ENCODE data around the gene MACROD1.

- TF ChIP-seq, protein P1, sequence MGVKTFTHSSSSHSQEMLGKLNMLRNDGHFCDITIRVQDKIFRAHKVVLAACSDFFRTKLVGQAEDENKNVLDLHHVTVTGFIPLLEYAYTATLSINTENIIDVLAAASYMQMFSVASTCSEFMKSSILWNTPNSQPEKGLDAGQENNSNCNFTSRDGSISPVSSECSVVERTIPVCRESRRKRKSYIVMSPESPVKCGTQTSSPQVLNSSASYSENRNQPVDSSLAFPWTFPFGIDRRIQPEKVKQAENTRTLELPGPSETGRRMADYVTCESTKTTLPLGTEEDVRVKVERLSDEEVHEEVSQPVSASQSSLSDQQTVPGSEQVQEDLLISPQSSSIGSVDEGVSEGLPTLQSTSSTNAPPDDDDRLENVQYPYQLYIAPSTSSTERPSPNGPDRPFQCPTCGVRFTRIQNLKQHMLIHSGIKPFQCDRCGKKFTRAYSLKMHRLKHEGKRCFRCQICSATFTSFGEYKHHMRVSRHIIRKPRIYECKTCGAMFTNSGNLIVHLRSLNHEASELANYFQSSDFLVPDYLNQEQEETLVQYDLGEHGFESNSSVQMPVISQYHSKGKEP (CRISPR knock-in tag; IDR thresholded peaks at IDR 0.05) = no peak
- TF ChIP-seq ZNF501 (CRISPR knock-in tag; IDR thresholded peaks at IDR 0.05) = no peak
- no peak for TF ChIP-seq CBX2 (IDR thresholded peaks at IDR 0.05; ENCODE audit: low read depth, low read length)
- TF ChIP-seq CBX2 (CRISPR knock-in tag; IDR thresholded peaks at IDR 0.05; ENCODE audit: low read depth) = no peak
- TF ChIP-seq GABPA (IDR thresholded peaks at IDR 0.05; ENCODE audit: low read depth, low read length) = no peak
- no peak for TF ChIP-seq GABPA (CRISPR knock-in tag; IDR thresholded peaks at IDR 0.05; ENCODE audit: low read depth)
- TF ChIP-seq ZBTB38 (CRISPR knock-in tag; IDR thresholded peaks at IDR 0.05) = no peak
- no peak for TF ChIP-seq NCOA1 (CRISPR knock-in tag; IDR thresholded peaks at IDR 0.05)
- no peak for TF ChIP-seq CTCF (CRISPR knock-in tag; IDR thresholded peaks at IDR 0.05)
- TF ChIP-seq XBP1 (CRISPR knock-in tag; IDR thresholded peaks at IDR 0.05) = no peak
- no peak for TF ChIP-seq AFF4 (CRISPR knock-in tag; IDR thresholded peaks at IDR 0.05)
- TF ChIP-seq, protein P2, sequence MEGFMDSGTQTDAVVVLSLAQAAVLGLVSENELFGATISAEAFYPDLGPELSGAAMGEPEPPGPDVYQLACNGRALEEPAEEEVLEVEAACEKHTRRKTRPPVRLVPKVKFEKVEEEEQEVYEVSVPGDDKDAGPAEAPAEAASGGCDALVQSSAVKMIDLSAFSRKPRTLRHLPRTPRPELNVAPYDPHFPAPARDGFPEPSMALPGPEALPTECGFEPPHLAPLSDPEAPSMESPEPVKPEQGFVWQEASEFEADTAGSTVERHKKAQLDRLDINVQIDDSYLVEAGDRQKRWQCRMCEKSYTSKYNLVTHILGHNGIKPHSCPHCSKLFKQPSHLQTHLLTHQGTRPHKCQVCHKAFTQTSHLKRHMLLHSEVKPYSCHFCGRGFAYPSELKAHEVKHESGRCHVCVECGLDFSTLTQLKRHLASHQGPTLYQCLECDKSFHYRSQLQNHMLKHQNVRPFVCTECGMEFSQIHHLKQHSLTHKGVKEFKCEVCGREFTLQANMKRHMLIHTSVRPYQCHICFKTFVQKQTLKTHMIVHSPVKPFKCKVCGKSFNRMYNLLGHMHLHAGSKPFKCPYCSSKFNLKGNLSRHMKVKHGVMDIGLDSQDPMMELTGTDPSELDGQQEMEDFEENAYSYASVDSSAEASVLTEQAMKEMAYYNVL (CRISPR knock-in tag; IDR thresholded peaks at IDR 0.05; ENCODE audit: borderline replicate concordance) = no peak
- no peak for TF ChIP-seq JUND (CRISPR knock-in tag; IDR thresholded peaks at IDR 0.05)
- TF ChIP-seq FOXP1 (IDR thresholded peaks at IDR 0.05) = no peak
- TF ChIP-seq FOXP1 (CRISPR knock-in tag; IDR thresholded peaks at IDR 0.05) = no peak
- no peak for TF ChIP-seq POLR2A (IDR thresholded peaks at IDR 0.05; ENCODE audit: insufficient read depth in 1 of 2, low read depth in 2 of 2, low read length in 2 of 2)
These were observed 114.6 kb downstream of the MACROD1 start for GRCh38 chr11:64051297-64051696.

Data from HepG2 (cell line).